GM12874 (cell line): ENCODE data around the gene FAM3B.

ENCODE experiments used
- TF ChIP-seq, protein P1 (sequence below): IDR thresholded peaks from 2 replicates; pipeline ENCODE4 v1.5.1; 2011; ENCODE audit warnings: low read depth, mild to moderate bottlenecking, control low read depth, low read length, moderate library complexity; ENCODE audit not compliant: insufficient read depth

Gene FAM3B

DNA sequence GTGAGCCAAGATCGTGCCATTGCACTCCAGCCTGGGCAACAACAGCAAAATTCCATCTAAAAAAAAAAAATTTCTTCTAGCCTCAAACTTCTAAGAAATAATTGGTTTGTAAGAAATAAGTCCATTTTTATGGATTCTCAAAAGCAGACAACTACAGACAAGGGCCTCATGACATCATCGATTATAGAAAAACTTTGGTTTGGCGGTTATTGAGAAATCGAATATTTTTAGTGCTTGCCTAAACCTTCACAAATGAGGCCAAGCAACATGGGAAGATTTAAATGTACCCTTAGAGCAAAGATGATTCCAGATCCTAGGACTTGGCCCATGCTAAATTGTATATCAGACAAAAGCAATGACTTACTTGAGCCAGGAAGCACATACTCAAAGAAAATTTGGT, 81.7 kb downstream of the FAM3B start:
- TF ChIP-seq, protein P1, sequence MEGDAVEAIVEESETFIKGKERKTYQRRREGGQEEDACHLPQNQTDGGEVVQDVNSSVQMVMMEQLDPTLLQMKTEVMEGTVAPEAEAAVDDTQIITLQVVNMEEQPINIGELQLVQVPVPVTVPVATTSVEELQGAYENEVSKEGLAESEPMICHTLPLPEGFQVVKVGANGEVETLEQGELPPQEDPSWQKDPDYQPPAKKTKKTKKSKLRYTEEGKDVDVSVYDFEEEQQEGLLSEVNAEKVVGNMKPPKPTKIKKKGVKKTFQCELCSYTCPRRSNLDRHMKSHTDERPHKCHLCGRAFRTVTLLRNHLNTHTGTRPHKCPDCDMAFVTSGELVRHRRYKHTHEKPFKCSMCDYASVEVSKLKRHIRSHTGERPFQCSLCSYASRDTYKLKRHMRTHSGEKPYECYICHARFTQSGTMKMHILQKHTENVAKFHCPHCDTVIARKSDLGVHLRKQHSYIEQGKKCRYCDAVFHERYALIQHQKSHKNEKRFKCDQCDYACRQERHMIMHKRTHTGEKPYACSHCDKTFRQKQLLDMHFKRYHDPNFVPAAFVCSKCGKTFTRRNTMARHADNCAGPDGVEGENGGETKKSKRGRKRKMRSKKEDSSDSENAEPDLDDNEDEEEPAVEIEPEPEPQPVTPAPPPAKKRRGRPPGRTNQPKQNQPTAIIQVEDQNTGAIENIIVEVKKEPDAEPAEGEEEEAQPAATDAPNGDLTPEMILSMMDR = no peak

DNA sequence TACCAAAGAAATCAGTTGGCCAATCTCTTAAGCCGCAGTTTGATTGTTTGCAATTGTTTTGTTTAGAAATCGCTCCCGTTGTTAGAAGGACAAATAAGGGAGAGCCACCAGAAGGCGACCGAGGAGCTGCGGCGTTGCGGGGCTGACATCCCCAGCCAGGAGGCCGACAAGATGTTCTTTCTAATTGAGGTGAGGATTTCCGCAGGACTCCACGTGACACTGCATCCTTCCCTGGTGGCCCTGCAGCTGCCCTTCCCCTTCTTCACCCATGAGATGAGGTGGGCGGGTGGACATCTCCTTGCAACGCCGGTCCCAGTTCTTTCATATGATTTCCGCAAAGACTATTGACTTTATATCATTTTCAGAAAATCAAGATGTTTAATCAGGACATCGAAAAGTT, 82.2 kb downstream of the FAM3B start:
- TF ChIP-seq, protein P1 = no peak

DNA sequence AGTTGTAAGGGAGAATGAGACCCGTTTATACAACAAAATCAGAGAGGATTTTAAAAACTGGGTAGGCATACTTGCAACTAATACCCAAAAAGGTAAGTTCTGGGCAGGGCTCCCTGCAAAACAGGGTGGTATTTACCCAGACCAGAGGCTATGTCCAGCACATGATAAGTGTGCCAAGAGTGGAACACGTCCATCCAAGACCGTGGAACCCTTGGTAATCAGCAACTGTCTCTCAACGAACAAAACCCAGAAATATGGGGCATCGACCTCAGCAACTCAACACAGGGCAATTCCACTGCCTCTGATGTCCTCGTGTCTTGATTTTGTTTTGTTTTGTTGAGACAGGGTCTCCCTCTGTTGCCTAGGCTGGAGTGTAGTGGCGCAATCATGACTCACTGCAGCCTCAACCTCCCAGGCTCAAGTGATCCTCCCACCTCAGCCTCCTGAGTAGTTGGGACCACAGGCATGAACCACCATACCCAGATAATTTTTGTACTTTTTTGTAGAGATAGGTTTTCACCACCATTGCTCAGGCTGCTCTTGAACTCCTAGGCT, 82.7 kb downstream of the FAM3B start:
- TF ChIP-seq, protein P1 = no peak

DNA sequence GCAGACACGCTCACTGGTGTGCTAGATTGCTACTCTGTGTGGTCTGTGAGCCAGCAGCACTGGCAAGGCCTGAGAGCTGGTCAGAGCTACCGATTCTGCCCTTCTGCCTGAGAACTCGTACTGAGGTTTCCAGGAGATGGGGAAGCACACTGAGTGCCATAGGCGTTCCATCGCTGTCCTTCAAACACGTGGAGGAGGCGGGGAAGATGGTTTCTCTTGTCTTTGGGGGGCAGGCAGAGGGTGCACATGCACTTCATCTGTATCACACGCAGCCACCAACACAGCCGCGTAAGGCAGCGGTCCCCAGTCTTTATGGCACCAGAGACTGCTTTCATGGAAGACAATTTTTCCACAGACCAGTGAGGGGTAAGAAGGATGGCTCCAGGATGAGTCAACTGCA, 85.6 kb downstream of the FAM3B start:
- TF ChIP-seq, protein P1 = no peak

DNA sequence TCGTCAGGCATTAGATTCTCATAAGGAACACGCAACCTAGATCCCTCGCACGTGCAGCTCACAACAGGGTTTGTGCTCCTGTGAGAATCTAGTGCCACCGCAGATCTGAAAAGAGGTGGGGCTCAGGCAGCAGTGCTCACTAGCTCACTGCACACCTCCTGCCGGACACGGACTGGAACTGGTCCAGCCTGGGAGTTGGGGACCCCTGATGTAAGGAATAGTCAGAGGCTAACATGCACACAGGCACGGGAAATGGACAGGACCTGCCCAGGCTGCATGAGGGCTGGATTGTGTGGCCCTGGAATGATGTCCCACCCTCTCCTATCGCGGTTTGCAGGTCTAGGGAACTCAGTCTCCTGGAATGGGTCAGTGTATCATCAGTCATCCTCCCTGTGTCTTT, 86.2 kb downstream of the FAM3B start:
- TF ChIP-seq, protein P1 = no peak

DNA sequence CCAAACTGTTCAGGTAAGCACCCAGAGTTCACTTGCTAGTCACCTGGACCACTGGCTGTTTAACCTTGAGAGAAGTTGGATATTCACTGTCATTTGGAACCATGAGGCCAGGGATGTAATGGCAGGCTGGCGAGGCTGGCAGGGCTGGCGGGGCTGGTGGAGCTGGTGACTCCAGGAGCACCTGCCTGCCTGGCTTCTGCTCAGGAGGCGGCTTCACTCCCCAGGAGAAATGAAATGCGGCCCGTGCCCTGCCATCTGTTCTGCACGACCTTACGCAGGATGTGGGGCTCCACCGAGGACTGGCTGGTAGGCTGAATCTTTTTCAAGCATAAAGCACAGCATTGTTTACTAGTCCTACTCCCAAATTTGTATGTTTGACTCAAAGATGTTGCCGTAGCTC, 86.7 kb downstream of the FAM3B start:
- TF ChIP-seq, protein P1 = no peak

DNA sequence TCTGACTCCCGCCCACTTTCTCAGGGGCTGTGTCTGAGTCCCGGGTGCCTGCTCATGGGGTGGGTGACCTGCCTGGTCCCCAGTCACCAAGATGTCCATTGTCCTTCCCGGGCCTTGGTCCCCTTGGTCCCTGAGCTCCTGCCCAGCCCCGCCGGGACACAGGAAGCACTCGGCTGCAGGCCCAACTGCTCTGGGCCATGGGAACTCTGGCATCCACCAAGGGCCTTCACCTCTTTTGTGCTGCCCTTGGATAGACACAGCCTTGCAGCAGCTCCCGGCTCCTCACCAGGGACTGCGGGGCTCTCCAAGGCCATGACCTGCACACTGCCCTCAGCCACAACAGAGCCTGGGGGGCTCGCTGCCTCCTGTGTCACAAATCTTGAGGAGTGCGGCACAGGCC, 87.4 kb downstream of the FAM3B start:
- TF ChIP-seq, protein P1 = no peak
